ENCODE measurements around the gene ATP6V0A1. TPM values are rescaled to one million over a fixed set of nuclear protein-coding genes. Genes with fewer than 3 reads are reported as not detected.
A peak's percentile ranks its signal among the peaks of the same experiment; 100 is the strongest.
"Not testable (repeated sequence)": the region's sequence is repeated elsewhere in the genome, so short reads cannot be mapped to it uniquely, and the experiment has no call there.

The ATP6V0A1 gene
- total RNA-seq, 1 experiment from 2014 or later, result 55.1 TPM

DNA sequence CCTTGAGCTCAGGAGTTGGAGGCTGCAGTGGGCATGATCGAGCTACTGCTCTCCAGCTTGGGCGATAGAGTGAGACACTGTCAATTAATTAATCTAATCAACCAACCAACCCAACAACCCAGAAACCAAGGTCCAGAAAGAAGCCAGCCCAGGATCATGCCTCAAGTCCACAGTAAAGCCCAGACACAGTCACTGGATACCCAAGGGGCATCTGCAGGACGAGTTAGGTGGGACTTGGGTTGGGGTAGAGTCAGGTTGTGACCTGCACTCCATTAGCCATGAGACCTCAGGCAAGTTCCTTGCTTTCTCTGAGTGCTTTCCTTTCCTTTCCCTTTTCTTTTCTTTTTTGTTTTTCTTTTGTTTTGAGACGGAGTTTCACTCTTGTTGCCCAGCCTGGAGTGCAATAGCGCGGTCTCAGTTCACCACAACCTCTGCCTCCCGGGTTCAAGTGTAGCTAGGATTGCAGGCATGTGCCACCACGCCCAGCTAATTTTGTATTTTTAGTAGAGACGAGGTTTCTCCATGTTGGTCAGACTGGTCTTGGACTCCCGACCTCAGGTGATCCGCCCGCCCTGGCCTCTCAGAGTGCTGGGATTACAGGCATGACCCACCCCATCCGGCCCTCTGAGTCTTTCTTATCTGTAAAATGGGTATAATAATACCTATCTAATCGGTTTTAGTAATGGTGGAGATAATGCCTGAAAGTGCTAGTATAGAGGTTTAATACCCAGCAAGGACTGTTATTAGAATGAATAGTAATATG lies 90.5 kb downstream of the ATP6V0A1 start:
- ChIA-PET CTCF (interaction anchor here (1.6 kb wide), 1 partner anchor 17 kb away, joined by 4 read pairs; no protein-coding TSS in a partner anchor), POLR2A (ENCODE audit: unreplicated experiment) (no interaction called here)
- Histone ChIP-seq H3K4me2 (peak overlapping the region; percentile 40; the same call in 1 of the 2 replicates), H3K27me3 (ENCODE audit: insufficient read depth, low read depth) (no peaks in the 10 kb centered on the region), H3K4me1 (replicated peaks; ENCODE audit: insufficient read depth) (no peaks in the 10 kb centered on the region), H3F3A (ENCODE audit: insufficient read depth, low read depth) (peaks cover 20% of the 10 kb centered on the region; the same call in 1 of the 2 replicates), H3K79me2 (ENCODE audit: low read depth) (peaks cover 10% of the 10 kb centered on the region), H3K27ac (no peak overlapping the region), H3K9me2 (ENCODE audit: insufficient read depth) (no peaks in the 10 kb centered on the region), H2AFZ (no peak overlapping the region), H3K36me3 (ENCODE audit: low read depth) (no peaks in the 10 kb centered on the region), H4K20me1 (ENCODE audit: insufficient read depth) (no peaks in the 10 kb centered on the region), H3K4me3 (no peak overlapping the region), H3K9me3 (ENCODE audit: insufficient read depth, low read depth) (no peaks in the 10 kb centered on the region)
- no TSS peak for BruUV-seq (replicated peaks)
- TF ChIP-seq EZH2 (IDR thresholded peaks at IDR 0.05; ENCODE audit: low read depth), result no peak
- TF ChIP-seq, protein P1, sequence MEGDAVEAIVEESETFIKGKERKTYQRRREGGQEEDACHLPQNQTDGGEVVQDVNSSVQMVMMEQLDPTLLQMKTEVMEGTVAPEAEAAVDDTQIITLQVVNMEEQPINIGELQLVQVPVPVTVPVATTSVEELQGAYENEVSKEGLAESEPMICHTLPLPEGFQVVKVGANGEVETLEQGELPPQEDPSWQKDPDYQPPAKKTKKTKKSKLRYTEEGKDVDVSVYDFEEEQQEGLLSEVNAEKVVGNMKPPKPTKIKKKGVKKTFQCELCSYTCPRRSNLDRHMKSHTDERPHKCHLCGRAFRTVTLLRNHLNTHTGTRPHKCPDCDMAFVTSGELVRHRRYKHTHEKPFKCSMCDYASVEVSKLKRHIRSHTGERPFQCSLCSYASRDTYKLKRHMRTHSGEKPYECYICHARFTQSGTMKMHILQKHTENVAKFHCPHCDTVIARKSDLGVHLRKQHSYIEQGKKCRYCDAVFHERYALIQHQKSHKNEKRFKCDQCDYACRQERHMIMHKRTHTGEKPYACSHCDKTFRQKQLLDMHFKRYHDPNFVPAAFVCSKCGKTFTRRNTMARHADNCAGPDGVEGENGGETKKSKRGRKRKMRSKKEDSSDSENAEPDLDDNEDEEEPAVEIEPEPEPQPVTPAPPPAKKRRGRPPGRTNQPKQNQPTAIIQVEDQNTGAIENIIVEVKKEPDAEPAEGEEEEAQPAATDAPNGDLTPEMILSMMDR (conservative IDR thresholded peaks at IDR 0.05), result no peak
- DNase-seq, result no peak
- intact Hi-C loops (cut with micrococcal nuclease; ENCODE audit: unreplicated experiment), result no loop called here

DNA sequence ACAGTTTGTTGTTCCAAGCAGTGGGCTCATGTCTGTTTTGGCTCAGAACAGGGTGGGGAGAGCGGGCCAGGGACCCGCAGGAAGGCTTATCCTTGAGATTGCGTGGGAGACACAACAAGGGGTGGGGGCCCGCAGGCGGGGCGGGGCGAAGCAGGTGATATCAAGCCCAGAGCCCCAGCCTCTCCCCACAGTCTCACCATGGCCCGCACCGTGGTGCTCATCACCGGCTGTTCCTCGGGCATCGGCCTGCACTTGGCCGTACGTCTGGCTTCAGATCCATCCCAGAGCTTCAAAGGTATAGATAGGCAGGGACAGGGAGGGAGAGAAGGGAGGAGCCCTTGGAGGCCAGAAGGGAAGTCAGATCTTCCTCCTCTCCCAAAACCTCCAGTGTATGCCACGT lies 94.1 kb downstream of the ATP6V0A1 start, which contains the start of gene HSD17B1:
Gene HSD17B1 (plus strand): TSS at position 188 of the 400 bp plus-strand sequence. CDS start 11 bp downstream, at position 199.
- CTCF ChIA-PET, result interaction anchor here (0.6 kb wide), 1 partner anchor 81 kb away, joined by 3 read pairs; no protein-coding TSS in a partner anchor

DNA sequence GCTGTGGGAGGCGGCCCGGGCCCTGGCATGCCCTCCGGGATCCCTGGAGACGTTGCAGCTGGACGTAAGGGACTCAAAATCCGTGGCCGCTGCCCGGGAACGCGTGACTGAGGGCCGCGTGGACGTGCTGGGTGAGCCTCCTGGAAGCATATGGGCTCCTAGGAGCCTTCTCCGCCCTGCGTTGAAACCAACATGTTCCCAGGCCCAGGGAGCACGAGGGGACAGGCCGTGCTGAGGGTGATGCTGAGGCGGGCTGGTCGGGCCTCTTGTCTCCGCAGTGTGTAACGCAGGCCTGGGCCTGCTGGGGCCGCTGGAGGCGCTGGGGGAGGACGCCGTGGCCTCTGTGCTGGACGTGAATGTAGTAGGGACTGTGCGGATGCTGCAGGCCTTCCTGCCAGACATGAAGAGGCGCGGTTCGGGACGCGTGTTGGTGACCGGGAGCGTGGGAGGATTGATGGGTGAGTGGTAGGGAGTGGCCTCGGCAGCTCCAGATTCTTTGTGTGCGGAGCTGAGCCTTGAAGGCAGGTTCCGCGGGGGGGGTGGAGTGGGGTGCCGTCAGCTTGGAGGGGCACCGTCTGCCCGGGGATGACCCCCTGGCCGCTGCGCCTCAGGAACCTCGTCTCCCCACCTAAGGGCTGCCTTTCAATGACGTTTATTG lies 94.6 kb downstream of the ATP6V0A1 start:
- Histone ChIP-seq H3K9me3 (ENCODE audit: insufficient read depth, low read depth) (no peaks in the 10 kb centered on the region), H3K27ac (no peak overlapping the region), H3K4me1 (replicated peaks; ENCODE audit: insufficient read depth) (no peaks in the 10 kb centered on the region), H4K20me1 (ENCODE audit: insufficient read depth) (no peaks in the 10 kb centered on the region), H3K4me3 (peak overlapping the region; percentile 99; the same call in 1 of the 2 replicates), H3F3A (ENCODE audit: insufficient read depth, low read depth) (peaks cover 11% of the 10 kb centered on the region; the same call in 1 of the 2 replicates), H3K27me3 (ENCODE audit: insufficient read depth, low read depth) (no peaks in the 10 kb centered on the region), H3K4me2 (peak overlapping the region; percentile 98), H3K79me2 (ENCODE audit: low read depth) (peaks cover 24% of the 10 kb centered on the region), H3K9me2 (ENCODE audit: insufficient read depth) (no peaks in the 10 kb centered on the region), H2AFZ (no peak overlapping the region), H3K36me3 (ENCODE audit: low read depth) (no peaks in the 10 kb centered on the region)
- CTCF ChIA-PET, result interaction anchor here (0.6 kb wide), 1 partner anchor 82 kb away, joined by 3 read pairs; no protein-coding TSS in a partner anchor
- BruUV-seq (replicated peaks), result no TSS peak
- no peak for TF ChIP-seq EZH2 (IDR thresholded peaks at IDR 0.05; ENCODE audit: low read depth)
- TF ChIP-seq, protein P1 (conservative IDR thresholded peaks at IDR 0.05), result no peak
- POLR2A ChIA-PET (ENCODE audit: unreplicated experiment), result no interaction called here
- intact Hi-C loops (cut with micrococcal nuclease; ENCODE audit: unreplicated experiment), result no loop called here
- no peak for DNase-seq

More for the DNA sequence above, 94.1 kb downstream of the ATP6V0A1 start, which contains the start of gene HSD17B1:
- BruUV-seq (replicated peaks); H3K9me3 ChIP-seq (ENCODE audit: insufficient read depth, low read depth); H3K36me3 ChIP-seq (ENCODE audit: low read depth); POLR2A ChIA-PET (ENCODE audit: unreplicated experiment); H4K20me1 ChIP-seq (ENCODE audit: insufficient read depth); H3K9me2 ChIP-seq (ENCODE audit: insufficient read depth); DNase-seq; H2AFZ ChIP-seq; H3K4me1 ChIP-seq (replicated peaks; ENCODE audit: insufficient read depth); intact Hi-C loops (cut with micrococcal nuclease; ENCODE audit: unreplicated experiment); H3K27me3 ChIP-seq (ENCODE audit: insufficient read depth, low read depth): not testable (repeated sequence)
- peak within 1 kb of the TSS; percentile 43 for H3K27ac ChIP-seq
- H3K4me2 ChIP-seq, result peak within 1 kb of the TSS; percentile 98
- H3K79me2 ChIP-seq (ENCODE audit: low read depth), result peaks cover 24% of the 10 kb centered on the region
- peak within 1 kb of the TSS; percentile 99; the same call in 1 of the 2 replicates for H3K4me3 ChIP-seq
- peaks cover 11% of the 10 kb centered on the region; the same call in 1 of the 2 replicates for H3F3A ChIP-seq (ENCODE audit: insufficient read depth, low read depth)
